GM12878 (cell line): ENCODE data around the gene RGL1. TPM values are rescaled to one million over a fixed set of nuclear protein-coding genes. Genes with fewer than 3 reads are reported as not detected.

Source experiments
- ATAC-seq: fragments of 200-7000 bp; cut with Tn5 transposase; 3 replicates; pipeline ENCODE4 v1.9.1; 2020; ENCODE audit warnings: mild to moderate bottlenecking, moderate library complexity
- BruUV-seq: library from RNA; stranded (reverse); fragments of 400-500 nt; replicated peaks from 2 replicates; lab custom pipeline; 2021; lab: Mats Ljungman, UMichigan
- CTCF ChIA-PET: fragments of 300-600 bp; sonication (Branson Sonifier 250); formaldehyde crosslinking; extraction: SDS; loops from one replicate; lab custom pipeline; 2021; ENCODE audit warnings: inconsistent platforms; lab: Yijun Ruan, JAX
- POLR2A ChIA-PET: fragments of 350-600 bp; formaldehyde crosslinking; extraction: SDS; loops from one replicate; lab custom pipeline; 2021; ENCODE audit warnings: inconsistent platforms; lab: Charles Lee
- RAD21 ChIA-PET: fragments of 300-600 bp; sonication (Branson Sonifier 250); formaldehyde crosslinking; loops from one replicate; lab custom pipeline; 2023; ENCODE audit warnings: antibody characterized with exemption; ENCODE audit not compliant: unreplicated experiment; lab: Charles Lee
- SMC1A ChIA-PET: fragments of 300-600 bp; sonication (Branson Sonifier 250); formaldehyde crosslinking; loops from one replicate; lab custom pipeline; 2023; ENCODE audit not compliant: unreplicated experiment, uncharacterized antibody; lab: Charles Lee
- DNase-seq: peaks from one replicate; pipeline ENCODE4 v3.0.0-alpha.2; 2011; ENCODE audit warnings: low read depth, low spot score
- FAIRE-seq: peaks from 3 replicates; lab custom pipeline; 2011; peaks lifted over from hg19 to GRCh38; lab: Jason Lieb, UNC
- H2AFZ ChIP-seq: 2 replicates; pipeline ENCODE4 v1.6.0; 2011; ENCODE audit warnings: low read depth, low read length, control low read depth; ENCODE audit not compliant: control insufficient read depth
- H3K27ac ChIP-seq: 2 replicates; pipeline ENCODE4 v1.5.1; 2011; ENCODE audit warnings: control low read depth; ENCODE audit not compliant: control insufficient read depth, insufficient read depth
- H3K27me3 ChIP-seq, 2 experiments: replicated peaks in 1 of 2; 2 replicates each; pipeline versions ENCODE4 v1.6.0 to v1.6.1; 2011; ENCODE audit warnings: low read length in 1 of 2; ENCODE audit not compliant: control insufficient read depth in 2 of 2, insufficient read depth in 2 of 2
- H3K36me3 ChIP-seq, 2 experiments: 2 replicates each; pipeline ENCODE4 v1.5.1; 2011; ENCODE audit warnings: low read length in 1 of 2; ENCODE audit not compliant: control insufficient read depth in 2 of 2, insufficient read depth in 2 of 2
- H3K4me1 ChIP-seq: 2 replicates; pipeline ENCODE4 v1.6.1; 2011; ENCODE audit warnings: mild to moderate bottlenecking, low read length, moderate library complexity, mixed read lengths; ENCODE audit not compliant: control insufficient read depth, insufficient read depth
- H3K4me2 ChIP-seq: 2 replicates; pipeline ENCODE4 v1.6.0; 2011; ENCODE audit warnings: control low read depth; ENCODE audit not compliant: control insufficient read depth, insufficient read depth
- H3K4me3 ChIP-seq: fragments of 200-600 bp; sonication (generic); 2 replicates; pipeline ENCODE4 v1.5.1; 2016
- H3K79me2 ChIP-seq: 2 replicates; pipeline ENCODE4 v1.6.0; 2011; ENCODE audit warnings: low read length; ENCODE audit not compliant: control insufficient read depth, insufficient read depth
- H3K9ac ChIP-seq: 2 replicates; pipeline ENCODE4 v1.8.0; 2011; ENCODE audit warnings: low read length, control low read depth, mixed read lengths; ENCODE audit not compliant: control insufficient read depth, insufficient read depth
- H3K9me3 ChIP-seq: replicated peaks from 3 replicates; pipeline ENCODE4 v1.5.1; 2011; ENCODE audit warnings: mild to moderate bottlenecking, low read length; ENCODE audit not compliant: control insufficient read depth, insufficient read depth
- H4K20me1 ChIP-seq: 2 replicates; pipeline ENCODE4 v1.6.0; 2011; ENCODE audit not compliant: control insufficient read depth, insufficient read depth
- ASH2L ChIP-seq: fragments of 300-600, 200-600 bp; sonication (generic); IDR thresholded peaks from 2 replicates; pipeline ENCODE4 v1.6.1; 2017; ENCODE audit warnings: low read depth, mild to moderate bottlenecking, borderline replicate concordance
- CHD4 ChIP-seq: fragments of 200-600 bp; sonication (generic); IDR thresholded peaks from 2 replicates; pipeline ENCODE4 v1.6.1; 2016; ENCODE audit warnings: mild to moderate bottlenecking
- EGR1 ChIP-seq, 2 experiments: IDR thresholded peaks; 1 replicate in 1 of 2; 2 replicates in 1 of 2; pipeline ENCODE4 v1.6.1; 2011 to 2012; ENCODE audit warnings: low read depth in 2 of 2, low read length in 2 of 2, borderline replicate concordance in 1 of 2, mild to moderate bottlenecking in 1 of 2, moderate library complexity in 1 of 2
- FOXK2 ChIP-seq: fragments of 450-650 bp; IDR thresholded peaks from 2 replicates; pipeline ENCODE4 v1.6.1; 2017; ENCODE audit warnings: mild to moderate bottlenecking, moderate library complexity
- KAT2A ChIP-seq: conservative IDR thresholded peaks from 2 replicates; pipeline ENCODE4 v1.6.1; 2011; ENCODE audit warnings: low read depth, low read length; ENCODE audit not compliant: control insufficient read depth
- MEF2B ChIP-seq: fragments of 450-650 bp; IDR thresholded peaks from 2 replicates; pipeline ENCODE4 v1.6.1; 2018; ENCODE audit warnings: mild to moderate bottlenecking, moderate library complexity; ENCODE audit not compliant: partially characterized antibody, poor library complexity, severe bottlenecking
- MTA3 ChIP-seq: IDR thresholded peaks from 2 replicates; pipeline ENCODE4 v1.6.1; 2012; ENCODE audit warnings: low read length, inconsistent platforms, borderline replicate concordance
- NRF1 ChIP-seq: conservative IDR thresholded peaks from 2 replicates; pipeline ENCODE4 v1.6.1; 2011; ENCODE audit warnings: mild to moderate bottlenecking, low read depth, low read length, improper control_type of control experiment
- RB1 ChIP-seq: fragments of 450-650 bp; formaldehyde crosslinking; IDR thresholded peaks from 2 replicates; pipeline ENCODE4 v1.6.1; 2017; ENCODE audit warnings: mild to moderate bottlenecking, borderline replicate concordance
- ZNF207 ChIP-seq: fragments of 450-650 bp; IDR thresholded peaks from 2 replicates; pipeline ENCODE4 v1.6.1; 2014; ENCODE audit warnings: antibody characterized with exemption, mild to moderate bottlenecking, borderline replicate concordance
- ZNF622 ChIP-seq: fragments of 450-650 bp; IDR thresholded peaks from 2 replicates; pipeline ENCODE4 v1.6.1; 2017; ENCODE audit warnings: mild to moderate bottlenecking, inconsistent platforms
- ZZZ3 ChIP-seq: IDR thresholded peaks from 2 replicates; pipeline ENCODE4 v1.6.1; 2011; ENCODE audit warnings: low read depth; ENCODE audit not compliant: control insufficient read depth, insufficient read length
- WGBS: methylation state at CpG from one replicate; pipeline ENCODE4 v1.1.6; 2016; ENCODE audit warnings: low lambda C conversion rate; ENCODE audit not compliant: insufficient replicate concordance, insufficient coverage; ENCODE audit errors: missing lambda C conversion rate; 5-methylcytosine and 5-hydroxymethylcytosine counted together
- in situ Hi-C: fragments of 300-500 bp; cut with MboI; formaldehyde crosslinking; loops from 9 replicates; pipeline ENCODE4 v1.14.3; 2018; ENCODE audit warnings: mixed read lengths
- intact Hi-C: fragments of 100-400 bp; cut with micrococcal nuclease; formaldehyde crosslinking; loops from one replicate; pipeline ENCODE4 v1.14.2; 2022; ENCODE audit not compliant: unreplicated experiment
- polyA plus RNA-seq, 11 experiments: library from polyadenylated mRNA; depleted of rRNA in 4 of 11; unstranded in 6 of 11; stranded (reverse) in 5 of 11; fragments of >200 nt; fragmentation: Nextera tagmentation in 4 of 11; fragmentation: Illumina TruSeq in 1 of 11; extraction: Ambion mirVana in 4 of 11; extraction: Trizol in 1 of 11; gene quantifications; 1 replicate in 1 of 11; 2 replicates in 10 of 11; pipeline versions ENCODE4 v1.2.1 to v1.2.3, GENCODE V29; 2011 to 2016; ENCODE audit warnings: inconsistent platforms in 2 of 11, missing spikeins in 2 of 11, low read depth in 1 of 11
- total RNA-seq, 4 experiments: library from RNA; depleted of rRNA in 3 of 4; stranded (reverse); fragments of >200 nt in 3 of 4; fragmentation: Illumina TruSeq in 1 of 4; extraction: Trizol in 1 of 4; gene quantifications; 2 replicates each; pipeline versions ENCODE4 v1.2.1 to v1.2.3, GENCODE V29; 2013 to 2021

The RGL1 gene
- total and polyA plus RNA-seq, 10 of the 15 experiments (the other 5 are each of a cell fraction or from before 2014, with no cell fraction given): 8.1 to 25.0 (median 19.0) TPM

DNA sequence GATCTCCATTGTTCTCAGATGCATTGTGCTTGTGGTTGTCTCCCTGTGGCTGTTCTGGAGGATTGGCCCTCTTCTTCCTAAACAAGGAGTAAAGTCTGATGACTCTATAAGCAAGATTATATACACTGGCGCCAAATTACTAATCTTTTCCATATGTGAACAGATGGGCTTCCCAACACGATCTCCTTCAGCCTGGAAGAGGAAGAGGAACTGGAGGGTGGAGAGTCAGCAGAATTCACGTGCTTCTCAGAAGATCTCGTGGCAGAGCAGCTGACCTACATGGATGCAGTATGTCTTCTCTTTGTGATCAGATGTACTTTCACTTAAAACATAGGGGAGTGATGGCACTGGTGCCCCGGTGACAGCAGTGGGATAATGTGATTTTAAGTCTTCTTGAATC lies 78.7 kb downstream of the RGL1 start:
- CTCF ChIA-PET: interaction anchor here (1.0 to 1.2 kb wide), 2 partner anchors 33 to 229 kb away, joined by 3 read pairs; no protein-coding TSS in a partner anchor
- H3K4me1 ChIP-seq: peaks cover 12% of the 10 kb centered on the region
- H3K9me3 ChIP-seq: no peaks in the 10 kb centered on the region
- in situ Hi-C loops (no loop called here), intact Hi-C loops (no loop called here)
- no peak for TF ChIP-seq KAT2A
- H3K79me2 ChIP-seq: no peaks in the 10 kb centered on the region; the same call in 1 of the 2 replicates
- POLR2A ChIA-PET: interaction anchor here (0.6 kb wide), 1 partner anchor 1338 kb away, joined by 3 read pairs; no protein-coding TSS in a partner anchor
- SMC1A ChIA-PET: interaction anchor here (0.5 kb wide), 1 partner anchor 36 kb away, joined by 5 read pairs; no protein-coding TSS in a partner anchor
- no peak for DNase-seq
- no peak overlapping the region for H2AFZ ChIP-seq
- WGBS: 51% methylated on average over 5 of the region's 5 CpGs
- FAIRE-seq: peak; percentile 7
- ATAC-seq: no peak
- no peak overlapping the region for H3K4me2 ChIP-seq
- no peak overlapping the region for H3K9ac ChIP-seq
- H3K27me3 ChIP-seq: no peaks in the 10 kb centered on the region
- no peak overlapping the region for H3K4me3 ChIP-seq
- peaks cover 14 to 18% of the 10 kb centered on the region in 2 experiments; a peak in 3 of 4 replicates for H3K36me3 ChIP-seq
- H4K20me1 ChIP-seq: no peaks in the 10 kb centered on the region
- no peak overlapping the region for H3K27ac ChIP-seq
- RAD21 ChIA-PET: no interaction called here
- BruUV-seq: no TSS peak

- no peak overlapping the region for H3K4me3 ChIP-seq
- in situ Hi-C loops: no loop called here
- no peak overlapping the region for H3K27ac ChIP-seq
- CTCF ChIA-PET: interaction anchor here (0.7 to 1.4 kb wide), 5 partner anchors 13 to 230 kb away, joined by 3 read pairs; no protein-coding TSS in a partner anchor
- SMC1A ChIA-PET: interaction anchor here (0.6 kb wide), 1 partner anchor 565 kb away, joined by 3 read pairs; no protein-coding TSS in a partner anchor
- FAIRE-seq (no peak), DNase-seq (no peak), ATAC-seq (no peak)
- RAD21 ChIA-PET: interaction anchor here (0.6 kb wide), 1 partner anchor 35 kb away, joined by 5 read pairs; no protein-coding TSS in a partner anchor
- H3K9ac ChIP-seq: no peak overlapping the region
- peaks cover 14 to 19% of the 10 kb centered on the region in 2 experiments for H3K36me3 ChIP-seq
- no peaks in the 10 kb centered on the region for H3K27me3 ChIP-seq
- intact Hi-C loops: no loop called here
- no peaks in the 10 kb centered on the region for H3K79me2 ChIP-seq
- POLR2A ChIA-PET: no interaction called here
- WGBS: 79% methylated on average over 4 of the region's 4 CpGs
- peaks cover 21% of the 10 kb centered on the region for H3K4me1 ChIP-seq
- no peak overlapping the region for H2AFZ ChIP-seq
- TF ChIP-seq CHD4 (no peak), NRF1 (no peak), ZZZ3 (no peak), RB1 (no peak), ZNF207 (no peak), MEF2B (no peak), ZNF622 (no peak), FOXK2 (no peak), EGR1 (IDR thresholded peaks at IDR 0.05; ENCODE audit: borderline replicate concordance in 1 of 2, low read depth in 2 of 2, low read length in 2 of 2) (no peak), MTA3 (no peak), ASH2L (no peak)
- no peak overlapping the region for H3K4me2 ChIP-seq
- H3K9me3 ChIP-seq: no peaks in the 10 kb centered on the region
- no TSS peak for BruUV-seq
- H4K20me1 ChIP-seq: no peaks in the 10 kb centered on the region
Observed at GRCh38 chr1:183884526-183884925, 79.6 kb downstream of the RGL1 start.
